HG03521 (cell line): ENCODE results near the gene GNG8.

ENCODE experiments used
- ATAC-seq: cut with Tn5 transposase; IDR thresholded peaks from one replicate; pipeline ENCODE4 v1.9.1; 2021; ENCODE audit warnings: mild to moderate bottlenecking, moderate library complexity; ENCODE audit not compliant: unreplicated experiment

The GNG8 gene

DNA sequence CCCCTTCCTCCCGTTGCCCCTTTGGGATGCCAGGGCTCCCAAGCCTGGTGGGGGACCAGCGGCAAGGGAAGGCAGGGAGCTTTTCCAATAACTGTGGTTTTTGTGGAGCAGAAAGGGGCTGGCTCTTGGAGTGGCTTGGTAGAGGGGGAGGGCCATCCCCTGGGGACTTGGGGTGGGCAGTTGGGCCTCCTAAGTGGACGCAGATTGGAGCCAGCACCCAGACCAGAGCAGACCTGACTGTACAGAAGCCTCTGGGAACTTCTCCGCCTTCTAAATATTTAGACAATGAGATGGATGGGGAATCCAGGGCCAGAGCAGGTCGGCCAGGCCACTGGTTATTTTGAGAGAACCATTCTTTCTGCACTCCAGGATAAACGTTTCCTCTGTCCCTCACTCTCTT, 15.3 kb downstream of the GNG8 start:
- ATAC-seq, result no peak

DNA sequence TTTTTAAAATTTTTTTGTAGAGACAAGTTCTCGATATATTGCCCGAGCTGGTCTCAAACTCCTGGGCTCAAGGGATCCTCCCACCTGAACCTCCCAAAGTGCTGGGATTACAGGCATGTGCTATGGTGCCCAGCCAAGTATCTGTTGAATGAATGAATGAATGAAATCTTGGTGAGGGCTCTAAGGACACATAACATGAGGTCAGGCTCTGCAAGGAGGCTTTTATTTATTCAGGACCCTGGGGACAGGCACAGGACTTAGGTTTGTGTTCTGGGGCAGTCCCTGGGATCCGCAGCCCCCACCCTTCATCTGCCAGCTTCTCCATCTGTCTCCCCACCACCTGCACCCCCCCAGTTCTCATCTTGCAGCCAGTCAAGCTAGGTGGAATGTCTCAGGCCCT, 15.7 kb downstream of the GNG8 start:
- ATAC-seq, result no peak

DNA sequence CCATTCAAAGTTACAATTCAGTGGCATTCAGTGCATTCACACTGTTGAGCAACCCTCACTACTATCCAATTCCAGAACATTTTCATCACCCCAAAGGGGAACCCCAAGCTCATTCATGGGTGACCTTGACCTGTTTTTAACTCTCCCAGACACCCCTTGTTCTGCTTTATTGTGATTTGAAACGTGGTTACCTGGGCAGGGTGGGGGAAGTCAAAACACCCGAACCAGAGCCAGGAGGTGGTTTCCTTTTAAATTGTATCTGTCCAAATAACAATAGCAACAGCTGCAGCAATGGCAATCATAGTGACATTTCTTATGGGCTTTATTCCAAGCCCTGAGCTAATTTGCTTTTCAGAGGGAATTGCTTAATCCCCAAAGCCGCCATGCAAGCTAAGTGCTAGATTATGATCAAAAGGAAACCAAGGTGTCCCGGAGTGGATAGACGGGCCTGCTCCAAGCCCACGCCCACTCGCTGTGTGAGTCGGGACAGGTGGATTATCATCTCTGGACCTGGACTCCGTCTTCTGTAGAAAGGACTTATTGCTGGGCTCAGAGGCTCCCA, 17.3 kb downstream of the GNG8 start:
- ATAC-seq, result no peak

DNA sequence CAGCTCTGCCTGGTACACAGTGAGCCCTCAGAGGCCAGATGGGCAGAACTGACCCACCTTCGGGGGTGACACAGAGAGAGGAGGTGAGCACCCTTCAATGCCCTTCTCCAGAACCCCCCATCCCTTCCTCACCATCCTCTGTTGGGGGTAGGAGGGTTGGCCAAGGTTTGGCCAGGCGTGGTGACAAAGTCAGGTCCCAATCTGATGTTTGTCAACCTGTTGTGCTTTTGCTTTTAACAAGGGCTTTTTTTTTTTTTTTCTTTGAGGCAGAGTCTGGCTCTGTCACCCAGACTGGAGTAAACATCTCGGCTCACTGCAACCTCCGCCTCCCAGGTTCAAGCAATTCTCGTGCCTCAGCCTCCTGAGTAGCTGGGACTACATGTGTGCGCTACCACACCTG, 18.4 kb downstream of the GNG8 start:
- ATAC-seq, result no peak

- ATAC-seq, result no peak
These were observed 19.2 kb downstream of the GNG8 start for GRCh38 chr19:46616631-46617322.

DNA sequence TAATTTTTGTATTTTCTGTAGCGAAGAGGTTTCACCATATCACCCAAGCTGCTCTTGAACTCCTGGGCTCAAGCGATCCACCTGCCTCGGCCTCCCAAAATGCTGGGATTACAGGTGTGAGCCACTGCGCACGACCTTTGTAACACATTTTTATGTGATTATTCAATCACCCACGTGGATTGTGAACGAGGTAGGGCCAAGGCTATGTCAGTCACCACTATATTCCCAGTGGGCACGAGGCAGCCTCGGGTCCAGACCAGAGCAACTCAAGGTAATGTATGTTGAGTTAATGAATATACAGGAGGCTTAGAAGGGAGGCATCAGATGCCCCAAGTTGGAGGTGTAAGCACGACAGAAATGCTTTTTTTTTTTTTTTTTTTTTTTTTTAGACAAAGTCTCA, 20.0 kb downstream of the GNG8 start:
- no peak for ATAC-seq

DNA sequence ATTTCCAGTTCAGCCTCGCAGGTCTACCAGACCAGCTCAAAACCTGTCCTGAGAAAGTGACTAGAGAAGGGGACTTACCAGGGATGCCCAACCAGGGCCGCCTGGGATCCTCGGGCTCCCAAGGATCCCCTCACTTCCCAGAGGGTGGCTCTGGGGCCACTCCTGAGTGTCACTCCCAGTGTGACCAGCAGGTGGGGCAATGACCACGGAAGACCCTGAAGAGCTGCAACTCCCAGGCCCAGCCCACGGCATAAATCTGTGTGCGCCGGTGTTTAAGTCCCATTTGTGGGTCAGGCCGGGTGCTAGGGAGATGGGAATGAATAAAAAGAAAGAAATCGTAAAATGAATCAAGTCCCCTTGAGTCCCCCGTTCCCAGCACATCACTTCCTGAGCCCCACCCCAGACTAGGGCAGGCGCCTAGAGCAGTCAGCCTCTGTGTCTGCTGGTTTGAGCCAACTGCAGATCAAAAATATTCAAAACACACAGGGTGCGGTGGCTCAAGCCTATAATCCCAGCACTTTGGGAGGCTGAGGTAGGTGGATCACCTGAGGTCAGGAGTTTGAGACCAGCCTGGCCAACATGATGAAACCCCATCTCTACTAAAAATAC, 21.8 kb downstream of the GNG8 start:
- no peak for ATAC-seq

DNA sequence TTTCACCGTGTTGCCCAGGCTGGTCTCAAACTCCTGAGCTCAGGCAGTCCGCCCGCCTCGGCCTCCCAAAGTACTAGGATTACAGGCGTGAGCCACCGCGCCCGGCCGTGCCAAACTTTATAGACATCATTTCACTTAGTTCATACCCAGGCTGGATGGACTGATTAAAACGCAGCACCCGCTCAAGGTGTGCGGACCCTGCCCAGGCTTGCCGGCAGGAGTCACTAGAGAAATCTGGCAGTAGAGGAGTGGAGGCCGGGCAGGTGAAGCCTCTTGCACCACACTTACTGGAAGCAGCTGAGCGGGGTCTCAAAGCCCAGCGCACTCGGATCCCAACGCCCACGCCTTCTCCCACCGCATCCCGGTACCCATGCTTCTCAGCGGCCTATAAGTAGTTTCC, 22.5 kb downstream of the GNG8 start:
- no peak for ATAC-seq

GRCh38 chr19:46611776-46612175, 24.2 kb downstream of the GNG8 start:
- ATAC-seq, result no peak

DNA sequence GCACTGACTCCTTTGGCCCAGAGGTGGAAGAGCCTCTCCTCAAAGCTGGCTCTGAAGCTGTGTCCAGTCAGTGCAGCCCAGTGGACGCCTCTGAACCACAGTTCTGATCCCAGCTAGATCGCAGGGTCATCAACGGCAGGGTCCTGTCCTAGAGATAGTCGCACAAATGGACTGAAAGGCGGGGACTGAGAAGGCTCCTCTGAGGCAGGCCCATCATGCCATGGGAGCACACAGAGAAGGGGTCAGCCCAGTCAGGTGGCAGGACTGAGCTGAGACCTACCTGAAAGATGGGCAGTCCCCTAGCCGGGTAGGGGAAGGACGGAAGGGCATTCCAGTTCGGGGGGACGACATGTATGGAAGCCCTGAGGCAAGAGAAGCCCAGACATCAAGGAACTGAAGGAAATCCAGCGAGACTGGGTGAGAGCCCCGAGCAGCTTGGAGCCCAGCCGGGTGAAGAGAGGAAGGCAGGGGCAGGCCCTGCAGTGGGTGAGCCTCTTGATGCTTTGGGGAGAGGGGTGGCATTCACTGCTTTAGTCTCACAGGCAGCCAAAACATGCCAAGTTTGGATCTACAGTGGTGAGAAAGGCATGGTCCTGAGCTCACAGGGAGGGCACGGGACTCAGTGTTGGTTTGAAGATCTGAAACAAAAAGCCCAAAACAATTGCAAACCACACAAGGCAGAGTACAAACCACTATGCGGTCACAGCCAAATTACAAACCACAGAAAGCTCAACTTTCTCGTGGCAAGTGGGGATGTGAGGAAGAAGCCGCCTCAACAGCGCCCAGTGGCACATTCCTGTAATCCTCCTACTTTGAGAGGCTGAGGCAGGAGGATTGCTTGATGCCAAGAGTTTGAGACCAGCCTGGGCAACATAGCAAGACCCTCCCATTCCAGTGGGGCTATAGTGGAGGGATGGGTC, 24.9 kb downstream of the GNG8 start:
- no peak for ATAC-seq

DNA sequence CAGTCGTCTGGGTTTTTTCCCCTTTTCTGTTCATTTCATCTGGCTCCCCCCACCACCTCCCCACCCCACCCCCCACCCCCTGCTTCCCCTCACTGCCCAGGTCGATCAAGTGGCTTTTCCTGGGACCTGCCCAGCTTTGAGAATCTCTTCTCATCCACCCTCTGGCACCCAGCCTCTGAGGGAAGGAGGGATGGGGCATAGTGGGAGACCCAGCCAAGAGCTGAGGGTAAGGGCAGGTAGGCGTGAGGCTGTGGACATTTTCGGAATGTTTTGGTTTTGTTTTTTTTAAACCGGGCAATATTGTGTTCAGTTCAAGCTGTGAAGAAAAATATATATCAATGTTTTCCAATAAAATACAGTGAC, 25.6 kb downstream of the GNG8 start:
- ATAC-seq, result no peak

GRCh38 chr19:46609511-46610412, 26.2 kb downstream of the GNG8 start:
- no peak for ATAC-seq

DNA sequence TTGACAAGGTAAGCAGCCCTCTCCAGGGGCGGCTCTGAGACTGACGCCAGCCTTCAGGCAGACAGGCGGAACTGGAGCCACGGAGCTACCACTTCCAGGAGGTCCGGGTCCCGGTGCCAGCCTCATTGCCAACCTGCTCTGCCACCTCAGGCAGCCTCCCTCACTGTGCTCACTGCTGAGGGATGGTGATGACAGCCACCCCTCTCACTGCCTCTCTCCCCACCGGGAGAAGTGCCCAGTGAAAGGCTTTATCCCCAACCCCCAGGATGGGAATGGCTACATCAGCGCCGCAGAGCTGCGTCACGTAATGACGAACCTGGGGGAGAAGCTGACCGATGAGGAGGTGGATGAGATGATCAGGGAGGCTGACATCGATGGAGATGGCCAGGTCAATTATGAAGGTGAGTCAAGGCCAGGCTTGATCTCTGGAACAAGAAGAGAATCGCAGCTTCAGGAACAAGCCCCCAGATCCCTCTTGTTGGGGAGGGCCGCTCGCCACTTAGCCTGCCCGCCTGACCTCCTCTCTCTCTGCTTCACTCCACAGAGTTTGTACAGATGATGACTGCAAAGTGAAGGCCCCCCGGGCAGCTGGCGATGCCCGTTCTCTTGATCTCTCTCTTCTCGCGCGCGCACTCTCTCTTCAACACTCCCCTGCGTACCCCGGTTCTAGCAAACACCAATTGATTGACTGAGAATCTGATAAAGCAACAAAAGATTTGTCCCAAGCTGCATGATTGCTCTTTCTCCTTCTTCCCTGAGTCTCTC, 27.2 kb downstream of the GNG8 start:
- no peak for ATAC-seq

- no peak for ATAC-seq
These were observed 27.8 kb downstream of the GNG8 start for GRCh38 chr19:46608178-46608577.

- ATAC-seq, result no peak
These were observed 28.6 kb downstream of the GNG8 start for GRCh38 chr19:46607448-46607841.

DNA sequence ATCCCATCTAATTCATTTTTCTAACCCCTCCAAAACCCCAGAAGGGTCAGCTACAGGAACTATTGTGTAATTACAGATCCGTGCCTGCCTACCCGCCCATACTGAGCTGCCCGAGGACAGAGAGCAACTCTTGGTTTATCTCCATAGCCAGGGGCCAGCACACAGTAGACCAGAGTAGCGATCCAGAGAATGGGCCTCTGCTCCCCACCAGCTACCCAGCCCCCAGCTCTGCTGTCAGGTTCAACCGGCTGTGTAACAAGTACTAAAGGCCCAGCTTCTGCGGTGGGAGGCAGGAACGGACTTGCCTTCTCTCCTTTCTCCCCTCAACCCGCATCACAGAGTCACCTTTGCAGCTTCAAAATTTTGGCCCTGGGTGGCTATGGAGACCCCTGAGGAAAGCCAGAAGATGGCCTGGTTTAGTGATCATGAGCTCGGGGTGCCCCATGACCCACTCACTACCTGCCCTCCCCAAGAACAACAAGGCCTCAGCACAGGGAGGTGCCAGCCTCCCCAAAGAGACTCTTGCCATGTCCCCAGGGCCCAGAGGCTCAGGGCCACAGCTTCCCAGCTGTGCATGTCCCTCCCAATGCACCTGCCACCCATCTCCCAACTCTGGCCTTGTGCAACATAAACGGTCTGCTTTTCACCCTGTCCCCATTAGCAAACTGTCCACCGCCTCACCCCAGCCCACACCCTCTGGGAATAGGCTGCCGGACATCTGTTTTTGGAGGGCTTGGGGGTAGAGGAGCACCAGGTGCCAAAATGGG, 29.1 kb downstream of the GNG8 start:
- ATAC-seq, result no peak

GRCh38 chr19:46606019-46606418, 30.0 kb downstream of the GNG8 start:
- no peak for ATAC-seq

DNA sequence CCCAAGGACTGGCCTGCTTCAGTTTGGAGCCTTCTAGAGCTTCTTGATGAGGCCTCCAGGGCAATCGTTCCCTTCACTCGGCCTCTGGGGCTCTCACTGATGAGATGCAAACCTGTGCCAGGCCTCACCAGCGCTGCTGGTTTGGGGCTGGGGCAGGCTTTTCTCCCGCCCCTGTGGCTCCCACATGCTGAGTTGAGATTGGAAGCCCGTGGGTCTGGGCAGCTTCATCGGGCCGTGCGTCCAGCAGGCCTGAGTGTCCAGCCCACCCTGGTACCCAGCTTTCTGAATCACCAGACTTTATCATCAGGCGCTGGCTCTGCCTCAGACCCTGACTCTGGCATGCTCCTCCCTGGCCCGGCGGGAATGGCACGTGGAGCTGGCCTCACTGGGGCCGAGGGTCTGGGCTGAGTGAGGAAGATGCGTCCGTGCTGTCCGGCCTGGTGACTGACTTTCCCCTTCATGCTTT, 30.6 kb downstream of the GNG8 start:
- no peak for ATAC-seq

DNA sequence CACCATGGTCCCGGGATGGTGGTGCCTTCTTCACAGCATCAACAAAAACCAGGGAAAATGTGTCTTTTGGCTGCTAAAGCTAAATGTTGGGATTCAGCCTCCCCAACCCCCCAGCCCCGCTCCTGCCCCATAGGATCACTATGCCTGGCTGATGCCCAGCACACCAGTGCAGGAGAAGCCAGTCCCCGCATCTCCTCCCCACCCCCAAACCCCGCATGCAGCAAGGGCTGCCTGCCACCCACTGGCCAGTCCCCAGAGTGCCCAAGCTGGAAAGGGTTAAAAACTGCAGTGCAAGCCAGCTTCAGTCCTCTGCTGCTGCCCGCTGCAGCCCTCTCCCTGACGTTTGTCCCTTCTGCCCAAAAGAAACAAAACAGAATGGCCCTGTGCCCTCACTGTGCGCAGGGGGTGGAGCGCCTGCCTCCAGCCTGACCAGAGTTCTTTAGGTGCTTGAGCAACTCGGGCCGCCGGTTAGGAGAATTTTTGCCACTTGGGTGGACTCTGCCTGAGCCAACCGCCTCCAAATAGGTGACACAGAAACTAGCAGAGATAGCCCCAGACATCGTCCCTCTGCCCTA, 31.1 kb downstream of the GNG8 start:
- no peak for ATAC-seq
